OCI-LY1 (cell line): ENCODE data around the gene LEFTY1.

ENCODE experiments used
- H2AFZ ChIP-seq: fragments of 200-600 bp; sonication (generic), shearing (Covaris generic); 2 replicates; pipeline ENCODE4 v1.6.0; 2014; ENCODE audit warnings: antibody characterized with exemption, mild to moderate bottlenecking, low read length
- H3F3A ChIP-seq: fragments of 200-600 bp; sonication (generic), shearing (Covaris generic); 2 replicates; pipeline ENCODE4 v1.6.0; 2014; ENCODE audit warnings: mild to moderate bottlenecking, antibody characterized with exemption, low read length, moderate library complexity; ENCODE audit not compliant: insufficient read depth
- H3K27ac ChIP-seq: fragments of 200-600 bp; sonication (generic); 2 replicates; pipeline ENCODE4 v1.5.1; 2014; ENCODE audit warnings: low read length, mixed run types, mild to moderate bottlenecking, low read depth; ENCODE audit not compliant: poor library complexity, severe bottlenecking
- H3K27me3 ChIP-seq: fragments of 200-600 bp; sonication (generic); 2 replicates; pipeline ENCODE4 v1.6.0; 2014; ENCODE audit warnings: antibody characterized with exemption, mild to moderate bottlenecking, low read length, moderate library complexity; ENCODE audit not compliant: insufficient read depth
- H3K36me3 ChIP-seq: fragments of 200-600 bp; sonication (generic); 2 replicates; pipeline ENCODE4 v1.6.1; 2014; ENCODE audit warnings: mild to moderate bottlenecking, antibody characterized with exemption, low read length, moderate library complexity, mixed read lengths; ENCODE audit not compliant: insufficient read depth
- H3K4me1 ChIP-seq: fragments of 200-600 bp; sonication (generic); 2 replicates; pipeline ENCODE4 v1.5.1; 2014; ENCODE audit warnings: mild to moderate bottlenecking, low read length, moderate library complexity; ENCODE audit not compliant: insufficient read depth, severe bottlenecking
- H3K4me2 ChIP-seq: fragments of 200-600 bp; sonication (generic), shearing (Covaris generic); 2 replicates; pipeline ENCODE4 v1.6.1; 2014; ENCODE audit warnings: low read length
- H3K4me3 ChIP-seq: fragments of 200-600 bp; sonication (generic); 2 replicates; pipeline ENCODE4 v1.5.1; 2014; ENCODE audit warnings: low read length, low read depth, mild to moderate bottlenecking, mixed read lengths; ENCODE audit not compliant: poor library complexity, severe bottlenecking
- H3K79me2 ChIP-seq: fragments of 200-600 bp; shearing (Covaris generic); 2 replicates; pipeline ENCODE4 v1.6.1; 2016; ENCODE audit warnings: mixed run types, low read length, mixed read lengths; ENCODE audit not compliant: insufficient read depth
- H3K9ac ChIP-seq: fragments of 200-600 bp; sonication (generic), shearing (Covaris generic); 2 replicates; pipeline ENCODE4 v1.6.1; 2014; ENCODE audit warnings: mild to moderate bottlenecking, low read length, mixed read lengths
- H3K9me2 ChIP-seq: fragments of 200-600 bp; sonication (generic), shearing (Covaris generic); 2 replicates; pipeline ENCODE4 v1.6.1; 2014; ENCODE audit warnings: low read depth, mild to moderate bottlenecking, low read length, mixed read lengths
- H3K9me3 ChIP-seq: fragments of 200-600 bp; shearing (Covaris generic); 2 replicates; pipeline ENCODE4 v1.6.1; 2014; ENCODE audit warnings: low read length, mixed read lengths
- H4K20me1 ChIP-seq: fragments of 200-600 bp; sonication (generic), shearing (Covaris generic); 2 replicates; pipeline ENCODE4 v1.6.0; 2016; ENCODE audit warnings: mild to moderate bottlenecking, low read length; ENCODE audit not compliant: insufficient read depth
- CTCF ChIP-seq: fragments of 200-600 bp; sonication (generic), shearing (Covaris generic); IDR thresholded peaks from 2 replicates; pipeline ENCODE4 v1.5.1; 2017; ENCODE audit warnings: mild to moderate bottlenecking, antibody characterized with exemption, low read length, moderate library complexity, mixed read lengths
- EZH2 ChIP-seq: fragments of 200-600 bp; sonication (generic), shearing (Covaris generic); IDR thresholded peaks from 2 replicates; pipeline ENCODE4 v1.8.0; 2017; ENCODE audit warnings: borderline replicate concordance, mixed run types, mild to moderate bottlenecking, antibody characterized with exemption, low read length, moderate library complexity, mixed read lengths

LEFTY1 gene

GRCh38 chr1:225878282-225878681 is 10.7 kb downstream of the LEFTY1 start:
- TF ChIP-seq CTCF (no peak), EZH2 (no peak)
- no peaks in the 10 kb centered on the region for H4K20me1 ChIP-seq
- H3K9me3 ChIP-seq = no peaks in the 10 kb centered on the region
- H3K79me2 ChIP-seq = no peaks in the 10 kb centered on the region
- H3K27ac ChIP-seq = no peak overlapping the region
- no peaks in the 10 kb centered on the region for H3K36me3 ChIP-seq
- H3F3A ChIP-seq = no peaks in the 10 kb centered on the region
- H3K4me2 ChIP-seq = no peak overlapping the region
- no peak overlapping the region for H3K9ac ChIP-seq
- no peak overlapping the region for H3K4me3 ChIP-seq
- peaks cover 31% of the 10 kb centered on the region for H3K4me1 ChIP-seq
- H3K27me3 ChIP-seq = no peaks in the 10 kb centered on the region
- H2AFZ ChIP-seq = no peak overlapping the region
- H3K9me2 ChIP-seq = no peaks in the 10 kb centered on the region

- no peaks in the 10 kb centered on the region for H4K20me1 ChIP-seq
- no peak overlapping the region for H3K4me2 ChIP-seq
- no peak overlapping the region for H3K4me3 ChIP-seq
- no peak overlapping the region for H3K27ac ChIP-seq
- H3F3A ChIP-seq = no peaks in the 10 kb centered on the region
- H3K9me3 ChIP-seq = no peaks in the 10 kb centered on the region
- no peaks in the 10 kb centered on the region for H3K27me3 ChIP-seq
- TF ChIP-seq EZH2 = no peak
- peak; percentile 55 for TF ChIP-seq CTCF
- H3K79me2 ChIP-seq = no peaks in the 10 kb centered on the region
- H3K36me3 ChIP-seq = no peaks in the 10 kb centered on the region
- H3K9ac ChIP-seq = no peak overlapping the region
- H3K9me2 ChIP-seq = no peaks in the 10 kb centered on the region
- peaks cover 24% of the 10 kb centered on the region for H3K4me1 ChIP-seq
- H2AFZ ChIP-seq = no peak overlapping the region
These were observed 11.4 kb downstream of the LEFTY1 start for GRCh38 chr1:225877580-225877979.

GRCh38 chr1:225876900-225877510 is 11.9 kb downstream of the LEFTY1 start:
- H3K9me2 ChIP-seq = no peaks in the 10 kb centered on the region
- no peaks in the 10 kb centered on the region for H3K79me2 ChIP-seq
- no peaks in the 10 kb centered on the region for H3K36me3 ChIP-seq
- H4K20me1 ChIP-seq = no peaks in the 10 kb centered on the region
- no peak overlapping the region for H2AFZ ChIP-seq
- no peak for TF ChIP-seq CTCF
- TF ChIP-seq EZH2 = no peak
- no peaks in the 10 kb centered on the region for H3F3A ChIP-seq
- H3K4me2 ChIP-seq = no peak overlapping the region
- peaks cover 23% of the 10 kb centered on the region for H3K4me1 ChIP-seq
- no peaks in the 10 kb centered on the region for H3K27me3 ChIP-seq
- no peak overlapping the region for H3K9ac ChIP-seq
- no peak overlapping the region for H3K4me3 ChIP-seq
- H3K9me3 ChIP-seq = no peaks in the 10 kb centered on the region
- no peak overlapping the region for H3K27ac ChIP-seq
